ENCODE measurements around the gene MYH6. TPM values are rescaled to one million over a fixed set of nuclear protein-coding genes. Genes with fewer than 3 reads are reported as not detected.
"Not testable (repeated sequence)": the region's sequence is repeated elsewhere in the genome, so short reads cannot be mapped to it uniquely, and the experiment has no call there.

Gene MYH6
- total RNA-seq, 4 donors from 2014 or later = 0.20 TPM; not detected in 3

- no peak for DNase-seq (ENCODE audit: low spot score in 2 of 2)
- intact Hi-C loops (cut with DNase I; ENCODE audit: low total_unique reads) = loop anchor here (10.0 kb wide), 1 partner anchor 123 kb away; no protein-coding TSS in a partner anchor
- WGBS, 2 donors = 82% methylated on average over 26 of the region's 26 CpGs
- no peak for TF ChIP-seq CTCF (IDR thresholded peaks at IDR 0.05)
- no peak for TF ChIP-seq POLR2A (IDR thresholded peaks at IDR 0.05)
- no peak overlapping the region for H3K4me3 ChIP-seq (ENCODE audit: low read depth, poor library complexity, severe bottlenecking)
Observed at GRCh38 chr14:23387916-23388882, 19.9 kb downstream of the MYH6 start.

GRCh38 chr14:23386999-23387398 is 21.1 kb downstream of the MYH6 start:
- intact Hi-C loops (cut with DNase I; ENCODE audit: low total_unique reads) = loop anchor here (10.0 kb wide), 1 partner anchor 122 kb away; no protein-coding TSS in a partner anchor
- 97 to 100% methylated on average over 1 of the region's 1 CpG for WGBS, 2 donors
- DNase-seq (ENCODE audit: low spot score in 2 of 2) = no peak
- H3K4me3 ChIP-seq (ENCODE audit: low read depth, poor library complexity, severe bottlenecking) = no peak overlapping the region
- TF ChIP-seq POLR2A (IDR thresholded peaks at IDR 0.05) (no peak), CTCF (IDR thresholded peaks at IDR 0.05) (no peak)

- intact Hi-C loops (cut with DNase I; ENCODE audit: low total_unique reads) = loop anchor here (10.0 kb wide), 1 partner anchor 121 kb away; no protein-coding TSS in a partner anchor
- 82 to 89% methylated on average over 13 to 17 of the region's 17 CpGs for WGBS, 2 donors
- H3K4me3 ChIP-seq (ENCODE audit: low read depth, poor library complexity, severe bottlenecking); DNase-seq (ENCODE audit: low spot score in 2 of 2): not testable (repeated sequence)
Observed at GRCh38 chr14:23386266-23386657, 21.8 kb downstream of the MYH6 start.

GRCh38 chr14:23385642-23386265 is 22.3 kb downstream of the MYH6 start:
- no peak for DNase-seq (ENCODE audit: low spot score in 2 of 2)
- 66 to 78% methylated on average over 6 to 18 of the region's 18 CpGs for WGBS, 2 donors
- intact Hi-C loops (cut with DNase I; ENCODE audit: low total_unique reads) = loop anchor here (10.0 kb wide), 1 partner anchor 121 kb away; no protein-coding TSS in a partner anchor

GRCh38 chr14:23385244-23385641 is 22.8 kb downstream of the MYH6 start:
- no peak overlapping the region for H3K4me3 ChIP-seq (ENCODE audit: low read depth, poor library complexity, severe bottlenecking)
- 85 to 87% methylated on average over 2 of the region's 2 CpGs for WGBS, 2 donors
- TF ChIP-seq POLR2A (IDR thresholded peaks at IDR 0.05) (no peak), CTCF (IDR thresholded peaks at IDR 0.05) (no peak)
- DNase-seq (ENCODE audit: low spot score in 2 of 2) = no peak
- intact Hi-C loops (cut with DNase I; ENCODE audit: low total_unique reads) = loop anchor here (10.0 kb wide), 1 partner anchor 120 kb away; no protein-coding TSS in a partner anchor

More at GRCh38 chr14:23385642-23386265, 22.3 kb downstream of the MYH6 start:
- H3K4me3 ChIP-seq (ENCODE audit: low read depth, poor library complexity, severe bottlenecking) = no peak overlapping the region
- TF ChIP-seq CTCF (IDR thresholded peaks at IDR 0.05) = no peak
- TF ChIP-seq POLR2A (IDR thresholded peaks at IDR 0.05) = no peak

Measured in lower leg skin (tissue), 4 donors.